ENCODE data around the gene HENMT1. TPM values are rescaled to one million over a fixed set of nuclear protein-coding genes. Genes with fewer than 3 reads are reported as not detected.
"Not testable (repeated sequence)": the region's sequence is repeated elsewhere in the genome, so short reads cannot be mapped to it uniquely, and the experiment has no call there.

The HENMT1 gene
- polyA plus RNA-seq, 1 of the 3 experiments (the other 2 are of a cell fraction) = 0.03 TPM

GRCh38 chr1:108703939-108704338 is 43.0 kb upstream of the HENMT1 start:
- TF ChIP-seq FOXJ3 (CRISPR knock-in tag; IDR thresholded peaks at IDR 0.05) (no peak), EP300 (IDR thresholded peaks at IDR 0.05; ENCODE audit: borderline replicate concordance in 1 of 2, low read depth in 1 of 2, low read length in 1 of 2) (no peak), ZBTB33 (IDR thresholded peaks at IDR 0.05; ENCODE audit: borderline replicate concordance, low read depth) (no peak), EZH2phosphoT487 (IDR thresholded peaks at IDR 0.05; ENCODE audit: borderline replicate concordance, low read depth) (no peak), SIN3A (IDR thresholded peaks at IDR 0.05; ENCODE audit: borderline replicate concordance, low read depth, low read length) (no peak), POLR2AphosphoS5 (IDR thresholded peaks at IDR 0.05; ENCODE audit: low read depth, low read length) (no peak), TEAD4 (IDR thresholded peaks at IDR 0.05; ENCODE audit: borderline replicate concordance, insufficient read depth) (no peak), NRF1 (IDR thresholded peaks at IDR 0.05; ENCODE audit: low read depth, low read length) (no peak), MAX (IDR thresholded peaks at IDR 0.05; ENCODE audit: low read depth) (no peak), YY1 (IDR thresholded peaks at IDR 0.05; ENCODE audit: low read depth) (no peak), USF2 (IDR thresholded peaks at IDR 0.05; ENCODE audit: borderline replicate concordance, low read depth, low read length) (no peak), RAD21 (IDR thresholded peaks at IDR 0.05; ENCODE audit: low read length) (no peak), GATA2 (CRISPR knock-in tag; IDR thresholded peaks at IDR 0.05) (no peak), FOXM1 (IDR thresholded peaks at IDR 0.05; ENCODE audit: low read depth) (no peak), MXI1 (IDR thresholded peaks at IDR 0.05; ENCODE audit: low read depth, low read length) (no peak), RXRA (IDR thresholded peaks at IDR 0.05; ENCODE audit: borderline replicate concordance, low read depth) (no peak), IRF3 (IDR thresholded peaks at IDR 0.05; ENCODE audit: low read depth, low read length) (no peak), JUND (IDR thresholded peaks at IDR 0.05) (no peak), MEF2A (IDR thresholded peaks at IDR 0.05; ENCODE audit: borderline replicate concordance, low read depth) (no peak), CHD2 (IDR thresholded peaks at IDR 0.05; ENCODE audit: low read length, partially characterized antibody) (no peak)
- Histone ChIP-seq H3K9ac (no peak overlapping the region), H4K20me1 (ENCODE audit: insufficient read depth) (no peaks in the 10 kb centered on the region), H3K79me2 (ENCODE audit: insufficient read depth) (no peaks in the 10 kb centered on the region), H3K27me3 (ENCODE audit: insufficient read depth) (no peaks in the 10 kb centered on the region), H3K27ac (ENCODE audit: low read depth in 2 of 2, low read length in 1 of 2) (peak overlapping the region in 1 of 2 experiments; percentile 46; a peak in 1 of 4 replicates), H3K4me3 (ENCODE audit: low read depth in 2 of 2, low read length in 1 of 2) (no peak overlapping the region), H3K4me1 (ENCODE audit: control insufficient read depth in 1 of 2, insufficient read depth in 2 of 2, low read depth in 1 of 2, low read length in 1 of 2) (0 out of 4 replicates have a peak, but pooled peaks cover 0 to 12% of the 10 kb centered on the region in 2 experiments), H3K4me2 (peak overlapping the region; percentile 41; the same call in 1 of the 2 replicates), H3K9me2 (no peaks in the 10 kb centered on the region), H3K9me3 (no peaks in the 10 kb centered on the region), H3F3A (replicated peaks; ENCODE audit: insufficient read depth) (peaks cover 26% of the 10 kb centered on the region), H2AFZ (ENCODE audit: low read depth) (no peak overlapping the region), H3K36me3 (replicated peaks in 1 of 2; ENCODE audit: control insufficient read depth in 1 of 2, insufficient read depth in 2 of 2, low read length in 1 of 2) (peaks cover 33% of the 10 kb centered on the region in 2 experiments)
- ChIA-PET POLR2A (no interaction called here), CTCF (interaction anchor here (1.3 kb wide), 1 partner anchor 11 kb away, joined by 3 read pairs; no protein-coding TSS in a partner anchor)
- WGBS (ENCODE audit: low lambda C conversion rate) = 97% methylated on average over 6 of the region's 6 CpGs
- no peak for DNase-seq

GRCh38 chr1:108702109-108702508 is 41.2 kb upstream of the HENMT1 start:
- H4K20me1 ChIP-seq (ENCODE audit: insufficient read depth); H3K9me3 ChIP-seq; H2AFZ ChIP-seq (ENCODE audit: low read depth); POLR2A ChIA-PET; H3K27me3 ChIP-seq (ENCODE audit: insufficient read depth); H3K4me3 ChIP-seq (ENCODE audit: low read depth in 2 of 2, low read length in 1 of 2); H3K27ac ChIP-seq (ENCODE audit: low read depth in 2 of 2, low read length in 1 of 2); H3K9ac ChIP-seq; DNase-seq; H3K9me2 ChIP-seq; H3K4me2 ChIP-seq: not testable (repeated sequence)
- CTCF ChIA-PET = interaction anchor here (1.0 kb wide), 1 partner anchor 16 kb away, joined by 3 read pairs; no protein-coding TSS in a partner anchor
- H3K36me3 ChIP-seq (replicated peaks in 1 of 2; ENCODE audit: control insufficient read depth in 1 of 2, insufficient read depth in 2 of 2, low read length in 1 of 2) = peaks cover 51 to 52% of the 10 kb centered on the region in 2 experiments
- WGBS (ENCODE audit: low lambda C conversion rate) = 98% methylated on average over 6 of the region's 6 CpGs
- H3F3A ChIP-seq (replicated peaks; ENCODE audit: insufficient read depth) = peaks cover 33% of the 10 kb centered on the region
- H3K79me2 ChIP-seq (ENCODE audit: insufficient read depth) = peaks cover 11% of the 10 kb centered on the region; the same call in 1 of the 2 replicates
- 0 out of 4 replicates have a peak, but pooled peaks cover 0 to 12% of the 10 kb centered on the region in 2 experiments for H3K4me1 ChIP-seq (ENCODE audit: control insufficient read depth in 1 of 2, insufficient read depth in 2 of 2, low read depth in 1 of 2, low read length in 1 of 2)
